HG02885 (cell line): ENCODE results near the gene MPC1L.

Experiments used
- ATAC-seq: cut with Tn5 transposase; IDR thresholded peaks from one replicate; pipeline ENCODE4 v1.9.1; 2021; ENCODE audit warnings: mild to moderate bottlenecking; ENCODE audit not compliant: unreplicated experiment, poor library complexity

The MPC1L gene

GRCh38 chrX:40625294-40625693, 2.1 kb downstream of the MPC1L start:
- ATAC-seq: no peak

GRCh38 chrX:40628506-40628905, 5.3 kb downstream of the MPC1L start:
- ATAC-seq: no peak

GRCh38 chrX:40632199-40632598, 9.0 kb downstream of the MPC1L start:
- ATAC-seq: no peak

- no peak for ATAC-seq
Measured at GRCh38 chrX:40637687-40638086, 14.5 kb downstream of the MPC1L start.

- no peak for ATAC-seq
Measured at GRCh38 chrX:40644176-40644575, 20.9 kb downstream of the MPC1L start.

GRCh38 chrX:40644821-40645358, 21.7 kb downstream of the MPC1L start:
- peak; percentile 27 for ATAC-seq

GRCh38 chrX:40646489-40647306, 23.5 kb downstream of the MPC1L start:
- peak; percentile 25 for ATAC-seq

GRCh38 chrX:40647307-40648197, 24.3 kb downstream of the MPC1L start, which contains the start of gene CXorf38:
TSS of gene CXorf38 (minus strand) at chrX:40647561. CDS start at chrX:40647520, 41 bp downstream.
- peak; percentile 84 for ATAC-seq

GRCh38 chrX:40651620-40652223, 28.5 kb downstream of the MPC1L start:
- no peak for ATAC-seq

- no peak for ATAC-seq
Measured at GRCh38 chrX:40652664-40653063, 29.4 kb downstream of the MPC1L start.

- ATAC-seq: no peak
Measured at GRCh38 chrX:40653535-40653934, 30.3 kb downstream of the MPC1L start.

- ATAC-seq: no peak
Measured at GRCh38 chrX:40660381-40660780, 37.2 kb downstream of the MPC1L start.

GRCh38 chrX:40661489-40661888, 38.3 kb downstream of the MPC1L start:
- no peak for ATAC-seq

GRCh38 chrX:40663078-40663740, 40.0 kb downstream of the MPC1L start:
- ATAC-seq: no peak

GRCh38 chrX:40663880-40664630, 40.8 kb downstream of the MPC1L start:
- no peak for ATAC-seq

- no peak for ATAC-seq
Measured at GRCh38 chrX:40671126-40671525, 47.9 kb downstream of the MPC1L start.
